K562 (cell line): ENCODE results near the gene DHDDS. TPM values are rescaled to one million over a fixed set of nuclear protein-coding genes. Genes with fewer than 3 reads are reported as not detected.
A peak's percentile ranks its signal among the peaks of the same experiment; 100 is the strongest.

Source experiments
- KDM4B ChIP-seq, 2 experiments: fragments of 450-650 bp in 1 of 2; sonication (generic) in 1 of 2; IDR thresholded peaks; 2 replicates each; pipeline ENCODE4 v1.6.1; 2016 to 2017; ENCODE audit warnings: borderline replicate concordance in 2 of 2, antibody characterized with exemption in 1 of 2, low read depth in 1 of 2, mild to moderate bottlenecking in 1 of 2
- RCOR1 ChIP-seq, 2 experiments: IDR thresholded peaks; 2 replicates each; pipeline ENCODE4 v1.6.1; 2012; ENCODE audit warnings: low read depth in 2 of 2, low read length in 2 of 2, borderline replicate concordance in 1 of 2, improper control_type of control experiment in 1 of 2
- ZBTB40 ChIP-seq, 2 experiments: fragments of 450-650 bp in 1 of 2; sonication (generic) in 1 of 2; formaldehyde crosslinking in 1 of 2; IDR thresholded peaks; 2 replicates each; pipeline versions ENCODE4 v1.7.1 to v1.9.0; 2016 to 2022; ENCODE audit warnings: inconsistent platforms in 1 of 2, mild to moderate bottlenecking in 1 of 2, missing genetic modification reagents in 1 of 2
- ZNF124 ChIP-seq: sonication (generic); formaldehyde crosslinking; IDR thresholded peaks from 2 replicates; pipeline ENCODE4 v1.8.1; 2022; ENCODE audit warnings: missing genetic modification reagents
- polyA plus RNA-seq, 8 experiments: library from polyadenylated mRNA; depleted of rRNA in 4 of 8; stranded (reverse) in 5 of 8; unstranded in 3 of 8; fragments of >200 nt; fragmentation: Nextera tagmentation in 2 of 8; fragmentation: Illumina TruSeq in 1 of 8; extraction: Ambion mirVana in 2 of 8; extraction: Trizol in 1 of 8; gene quantifications; 2 replicates each; pipeline versions ENCODE4 v1.2.1 to v1.2.3, GENCODE V29; 2011 to 2014; ENCODE audit warnings: inconsistent platforms in 1 of 8, missing spikeins in 1 of 8
- total RNA-seq, 7 experiments: library from RNA; depleted of rRNA in 6 of 7; stranded (reverse); fragments of >200 nt in 6 of 7; fragmentation: Illumina TruSeq in 2 of 7; extraction: Trizol in 2 of 7; gene quantifications; 2 replicates each; pipeline versions ENCODE4 v1.2.1 to v1.2.3, GENCODE V29; 2011 to 2021; ENCODE audit warnings: low replicate concordance in 1 of 7

Gene DHDDS
- total and polyA plus RNA-seq, 9 of the 15 experiments (the other 6 are each of a cell fraction or from before 2014, with no cell fraction given): 33.3 to 55.0 (median 44.3) TPM

- TF ChIP-seq ZBTB40 (IDR thresholded peaks at IDR 0.05) (peak; percentile 44), ZBTB40 (CRISPR knock-in tag; IDR thresholded peaks at IDR 0.05) (no peak), RCOR1 (IDR thresholded peaks at IDR 0.05; ENCODE audit: borderline replicate concordance in 1 of 2, low read depth in 2 of 2, low read length in 2 of 2) (peak in 1 of 2 experiments; percentile 47; a peak in 1 of 4 replicates), KDM4B (IDR thresholded peaks at IDR 0.05; ENCODE audit: borderline replicate concordance in 2 of 2, low read depth in 1 of 2) (no peak), ZNF124 (CRISPR knock-in tag) (no peak)
Observed at GRCh38 chr1:26498894-26499293, 66.8 kb downstream of the DHDDS start (continued).
